ENCODE measurements around the gene DENND1C.

- TF ChIP-seq EZH2 (IDR thresholded peaks at IDR 0.05; ENCODE audit: low read length, missing control alignments) = no peak
- TF ChIP-seq, protein P1, sequence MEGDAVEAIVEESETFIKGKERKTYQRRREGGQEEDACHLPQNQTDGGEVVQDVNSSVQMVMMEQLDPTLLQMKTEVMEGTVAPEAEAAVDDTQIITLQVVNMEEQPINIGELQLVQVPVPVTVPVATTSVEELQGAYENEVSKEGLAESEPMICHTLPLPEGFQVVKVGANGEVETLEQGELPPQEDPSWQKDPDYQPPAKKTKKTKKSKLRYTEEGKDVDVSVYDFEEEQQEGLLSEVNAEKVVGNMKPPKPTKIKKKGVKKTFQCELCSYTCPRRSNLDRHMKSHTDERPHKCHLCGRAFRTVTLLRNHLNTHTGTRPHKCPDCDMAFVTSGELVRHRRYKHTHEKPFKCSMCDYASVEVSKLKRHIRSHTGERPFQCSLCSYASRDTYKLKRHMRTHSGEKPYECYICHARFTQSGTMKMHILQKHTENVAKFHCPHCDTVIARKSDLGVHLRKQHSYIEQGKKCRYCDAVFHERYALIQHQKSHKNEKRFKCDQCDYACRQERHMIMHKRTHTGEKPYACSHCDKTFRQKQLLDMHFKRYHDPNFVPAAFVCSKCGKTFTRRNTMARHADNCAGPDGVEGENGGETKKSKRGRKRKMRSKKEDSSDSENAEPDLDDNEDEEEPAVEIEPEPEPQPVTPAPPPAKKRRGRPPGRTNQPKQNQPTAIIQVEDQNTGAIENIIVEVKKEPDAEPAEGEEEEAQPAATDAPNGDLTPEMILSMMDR (conservative IDR thresholded peaks at IDR 0.05 in 1 of 2, IDR thresholded peaks at IDR 0.05 in 1 of 2; ENCODE audit: low read depth in 1 of 2, low read length in 2 of 2) = no peak
Measured at GRCh38 chr19:6516018-6516658, 34.6 kb upstream of the DENND1C start.
